HG03520 (cell line): ENCODE data around the gene HLA-DRB1.
"Not testable (repeated sequence)": the region's sequence is repeated elsewhere in the genome, so short reads cannot be mapped to it uniquely, and the experiment has no call there.

Experiments
- ATAC-seq: cut with Tn5 transposase; IDR thresholded peaks from one replicate; pipeline ENCODE4 v1.9.1; 2021; ENCODE audit warnings: mild to moderate bottlenecking, moderate library complexity; ENCODE audit not compliant: unreplicated experiment

Gene HLA-DRB1

GRCh38 chr6:32609731-32610640, 20.3 kb upstream of the HLA-DRB1 start:
- ATAC-seq, result peak; percentile 91

DNA sequence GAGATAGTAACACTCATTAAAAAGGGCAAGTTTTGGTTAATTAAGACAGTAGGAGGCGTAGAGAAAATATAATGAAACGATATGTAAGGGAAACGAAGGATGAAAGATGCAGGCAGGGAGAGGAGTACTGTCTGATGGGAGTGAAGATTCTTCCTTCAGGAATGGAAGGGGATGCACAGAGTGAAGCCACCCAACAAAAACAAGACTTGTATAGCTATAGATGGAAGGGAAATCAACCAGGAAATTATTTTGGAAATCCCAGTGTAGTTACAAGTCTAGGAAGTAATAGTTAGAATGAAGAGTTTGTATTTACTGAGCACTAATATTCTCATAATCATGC, 19.7 kb upstream of the HLA-DRB1 start:
- ATAC-seq, result no peak

GRCh38 chr6:32608362-32608761, 18.7 kb upstream of the HLA-DRB1 start:
- ATAC-seq, result no peak

DNA sequence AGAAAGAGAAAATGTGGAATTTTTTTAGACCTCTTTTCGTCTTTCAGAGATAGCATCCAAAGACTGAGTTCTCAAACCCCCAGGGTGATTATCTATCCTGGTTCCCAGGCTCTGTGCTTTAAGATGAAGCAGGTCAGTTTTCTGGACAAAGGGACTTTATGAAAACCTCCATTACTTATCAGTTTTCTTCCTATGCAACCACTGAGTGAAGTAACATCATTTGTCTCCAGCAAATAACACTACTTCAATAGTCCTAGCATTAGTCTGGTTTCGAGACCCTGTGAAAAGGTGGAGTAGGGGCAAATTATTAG, 18.3 kb upstream of the HLA-DRB1 start:
- ATAC-seq, result no peak

GRCh38 chr6:32607263-32607987, 17.8 kb upstream of the HLA-DRB1 start:
- no peak for ATAC-seq

DNA sequence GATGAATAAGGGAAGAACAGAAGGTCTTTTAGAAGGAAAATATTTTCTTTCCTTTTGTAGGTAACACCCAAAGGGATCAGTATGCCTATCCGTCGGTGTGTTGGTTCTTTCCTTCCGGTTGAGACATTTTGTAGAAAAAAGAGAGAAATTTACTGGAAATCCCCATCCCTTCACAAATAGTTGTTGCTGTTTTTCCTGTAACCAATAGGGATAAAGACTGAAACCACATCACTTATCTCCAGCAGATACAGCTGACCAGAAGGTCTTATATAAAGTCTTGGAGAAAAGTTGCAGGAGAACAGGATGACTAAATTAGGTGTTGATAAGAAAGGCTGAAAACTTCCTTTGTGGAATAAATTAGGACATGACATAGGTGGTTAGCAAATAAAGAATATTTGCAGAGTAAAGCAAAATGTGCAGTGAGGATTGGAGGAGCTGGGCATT, 14.8 kb upstream of the HLA-DRB1 start:
- ATAC-seq, result no peak

GRCh38 chr6:32603888-32604287, 14.2 kb upstream of the HLA-DRB1 start:
- no peak for ATAC-seq

- ATAC-seq, result no peak
Measured at GRCh38 chr6:32603222-32603621, 13.6 kb upstream of the HLA-DRB1 start.

GRCh38 chr6:32602383-32602782, 12.7 kb upstream of the HLA-DRB1 start:
- no peak for ATAC-seq

GRCh38 chr6:32597024-32597423, 7.4 kb upstream of the HLA-DRB1 start:
- no peak for ATAC-seq

DNA sequence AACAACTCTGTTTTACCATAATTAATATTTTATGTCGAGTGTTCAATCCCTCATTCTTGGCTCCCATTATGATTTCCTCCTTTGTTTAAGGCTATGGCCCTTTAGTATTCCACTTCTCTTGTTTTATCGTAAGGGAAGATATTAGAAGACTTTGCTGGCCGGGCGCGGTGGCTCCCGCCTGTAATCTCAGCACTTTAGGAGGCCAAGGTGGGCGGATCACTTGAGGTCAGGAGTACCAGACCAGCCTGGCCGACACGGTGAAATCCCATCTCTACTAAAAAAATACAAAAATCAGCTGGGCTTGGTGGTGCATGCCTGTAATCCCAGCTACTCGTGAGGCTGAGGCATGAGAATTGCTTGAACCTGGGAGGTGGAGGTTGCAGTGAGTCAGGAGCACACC, 1.1 kb upstream of the HLA-DRB1 start:
- not testable (repeated sequence) for ATAC-seq

- ATAC-seq, result no peak
Measured at GRCh38 chr6:32588156-32588555, 1.5 kb downstream of the HLA-DRB1 start.

DNA sequence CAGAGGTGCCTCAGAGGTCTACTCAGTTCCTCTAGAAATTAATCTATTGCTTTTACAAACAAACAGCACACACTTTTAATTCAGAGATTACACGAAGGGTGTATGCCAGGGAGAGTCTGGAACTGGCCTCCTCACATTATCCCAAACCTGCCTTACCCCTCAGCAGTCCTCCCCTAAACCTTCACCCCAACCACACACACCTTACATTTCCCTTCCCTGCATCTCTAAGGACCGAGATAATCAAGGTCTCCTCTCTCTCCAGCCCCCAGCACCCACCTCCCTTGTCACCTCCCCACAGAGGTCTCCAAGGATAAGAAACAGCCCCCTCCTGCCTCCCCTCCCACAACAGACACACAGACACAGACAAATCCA, 6.1 kb downstream of the HLA-DRB1 start:
- no peak for ATAC-seq

DNA sequence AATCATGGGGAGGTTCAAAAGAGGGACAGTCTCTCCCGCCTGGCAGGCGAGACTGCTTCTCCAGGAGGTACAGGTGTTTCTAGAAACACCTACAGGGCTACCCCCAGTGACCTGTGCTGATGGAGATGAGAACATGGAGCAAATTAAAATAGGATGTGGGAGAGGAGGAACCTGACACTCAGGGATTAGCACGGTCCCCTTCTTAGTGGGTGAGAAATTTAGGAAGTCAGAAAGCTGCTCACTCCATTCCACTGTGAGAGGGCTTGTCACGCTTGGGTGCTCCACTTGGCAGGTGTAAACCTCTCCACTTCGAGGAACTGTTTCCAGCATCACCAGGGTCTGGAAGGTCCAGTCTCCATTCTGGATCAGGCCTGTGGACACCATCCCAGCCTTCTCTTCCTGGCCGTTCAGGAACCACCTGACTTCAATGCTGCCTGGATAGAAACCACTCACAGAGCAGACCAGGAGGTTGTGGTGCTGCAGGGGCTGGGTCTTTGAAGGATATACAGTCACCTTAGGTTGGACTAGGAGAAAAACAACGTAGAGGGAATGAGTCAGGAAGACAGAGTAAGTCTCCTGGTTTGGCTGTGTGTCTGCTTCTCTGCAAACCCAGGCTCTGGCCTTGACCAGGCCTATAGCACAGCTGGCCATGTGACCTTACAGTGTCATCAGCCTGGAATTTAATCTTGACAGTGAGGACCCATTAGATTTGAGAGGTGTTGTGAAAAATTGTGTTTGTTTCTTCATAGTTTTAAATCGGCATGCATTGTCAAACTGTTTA, 8.1 kb downstream of the HLA-DRB1 start:
- no peak for ATAC-seq

DNA sequence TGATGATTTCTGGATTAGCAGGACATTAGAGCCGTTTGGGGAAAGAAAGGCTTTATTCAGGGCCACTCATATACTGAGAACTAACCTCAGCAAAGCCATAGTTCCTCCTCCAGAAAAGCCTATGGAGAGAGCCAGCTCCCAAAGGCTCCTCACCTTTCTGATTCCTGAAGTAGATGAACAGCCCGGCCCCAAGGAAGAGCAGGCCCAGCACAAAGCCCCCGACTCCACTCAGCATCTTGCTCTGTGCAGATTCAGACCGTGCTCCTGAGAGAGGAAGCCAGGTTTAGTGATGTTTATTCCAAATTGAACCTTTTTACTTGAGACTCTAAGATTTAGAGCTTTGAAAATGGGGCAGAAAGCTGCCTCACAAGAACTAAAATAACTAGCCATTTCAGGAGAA, 9.1 kb downstream of the HLA-DRB1 start:
- no peak for ATAC-seq

- no peak for ATAC-seq
Measured at GRCh38 chr6:32578962-32579361, 10.7 kb downstream of the HLA-DRB1 start.

GRCh38 chr6:32577493-32577892, 12.2 kb downstream of the HLA-DRB1 start:
- not testable (repeated sequence) for ATAC-seq

DNA sequence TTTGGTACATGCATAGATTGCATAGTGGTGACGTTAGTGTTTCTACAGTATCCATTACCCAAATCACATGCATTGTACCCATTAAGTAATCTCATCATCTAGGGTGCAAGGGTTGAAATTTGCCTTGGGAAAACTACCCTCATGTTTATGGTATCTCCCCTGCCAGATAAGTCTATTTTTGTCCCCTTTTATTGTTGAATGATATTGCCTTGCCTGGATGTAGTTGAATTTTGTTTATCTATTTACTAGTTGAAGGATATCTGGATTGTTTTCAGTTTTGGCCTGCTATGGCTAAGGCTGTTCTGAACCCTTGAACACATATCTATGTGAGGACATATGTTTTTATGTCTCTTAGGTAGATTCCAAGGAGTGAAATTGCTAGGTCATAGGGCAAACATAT, 13.4 kb downstream of the HLA-DRB1 start:
- ATAC-seq, result no peak

DNA sequence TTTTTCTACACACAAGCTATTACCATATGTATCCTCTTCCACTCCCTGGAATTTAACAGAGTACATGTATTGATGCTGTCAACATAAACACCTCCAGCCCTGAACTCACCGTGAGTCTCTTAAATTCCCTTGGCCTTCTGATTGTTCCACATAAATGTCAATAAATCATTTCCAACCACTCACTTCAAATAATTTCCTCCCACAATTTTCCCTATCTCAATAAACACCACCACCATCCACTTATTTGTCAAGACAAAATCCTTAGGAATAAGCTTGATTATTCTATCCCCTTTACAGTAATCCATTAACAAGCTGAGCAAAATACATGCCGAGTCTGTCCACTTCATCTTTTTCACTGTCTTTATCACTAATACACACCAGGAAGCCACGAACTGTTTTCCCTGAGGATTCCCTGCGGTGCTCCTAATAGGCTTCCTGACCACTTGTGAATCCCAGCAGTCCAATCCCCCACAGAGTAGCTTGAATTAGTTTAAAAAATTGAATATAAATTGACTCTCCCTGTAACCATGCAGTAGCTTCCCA, 19.2 kb downstream of the HLA-DRB1 start:
- no peak for ATAC-seq

DNA sequence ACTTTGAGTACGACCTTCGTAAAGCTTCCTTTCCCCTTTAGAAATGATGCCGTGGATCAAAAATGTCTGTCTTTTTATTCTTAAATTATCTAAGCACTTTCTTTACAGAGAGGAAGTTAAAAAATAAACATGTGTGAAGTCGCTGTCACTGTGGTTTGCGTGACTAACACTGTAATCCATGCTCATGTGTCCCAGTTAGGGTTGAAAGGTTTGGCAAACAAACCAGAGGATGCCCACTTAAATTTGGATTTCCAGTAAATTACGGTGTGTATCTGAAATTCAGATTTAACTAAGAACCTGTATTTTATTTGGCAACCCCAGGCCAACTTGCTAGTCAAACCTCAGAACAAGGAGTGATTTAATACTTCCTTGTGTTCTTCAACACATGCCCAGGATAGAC, 21.1 kb downstream of the HLA-DRB1 start:
- no peak for ATAC-seq

- ATAC-seq, result no peak
Measured at GRCh38 chr6:32566957-32567356, 22.7 kb downstream of the HLA-DRB1 start.
